GM21619 (cell line): ENCODE results near the gene RPGRIP1L.

ENCODE experiments used
- ATAC-seq: cut with Tn5 transposase; IDR thresholded peaks from one replicate; pipeline ENCODE4 v1.9.1; 2021; ENCODE audit not compliant: unreplicated experiment

RPGRIP1L gene

DNA sequence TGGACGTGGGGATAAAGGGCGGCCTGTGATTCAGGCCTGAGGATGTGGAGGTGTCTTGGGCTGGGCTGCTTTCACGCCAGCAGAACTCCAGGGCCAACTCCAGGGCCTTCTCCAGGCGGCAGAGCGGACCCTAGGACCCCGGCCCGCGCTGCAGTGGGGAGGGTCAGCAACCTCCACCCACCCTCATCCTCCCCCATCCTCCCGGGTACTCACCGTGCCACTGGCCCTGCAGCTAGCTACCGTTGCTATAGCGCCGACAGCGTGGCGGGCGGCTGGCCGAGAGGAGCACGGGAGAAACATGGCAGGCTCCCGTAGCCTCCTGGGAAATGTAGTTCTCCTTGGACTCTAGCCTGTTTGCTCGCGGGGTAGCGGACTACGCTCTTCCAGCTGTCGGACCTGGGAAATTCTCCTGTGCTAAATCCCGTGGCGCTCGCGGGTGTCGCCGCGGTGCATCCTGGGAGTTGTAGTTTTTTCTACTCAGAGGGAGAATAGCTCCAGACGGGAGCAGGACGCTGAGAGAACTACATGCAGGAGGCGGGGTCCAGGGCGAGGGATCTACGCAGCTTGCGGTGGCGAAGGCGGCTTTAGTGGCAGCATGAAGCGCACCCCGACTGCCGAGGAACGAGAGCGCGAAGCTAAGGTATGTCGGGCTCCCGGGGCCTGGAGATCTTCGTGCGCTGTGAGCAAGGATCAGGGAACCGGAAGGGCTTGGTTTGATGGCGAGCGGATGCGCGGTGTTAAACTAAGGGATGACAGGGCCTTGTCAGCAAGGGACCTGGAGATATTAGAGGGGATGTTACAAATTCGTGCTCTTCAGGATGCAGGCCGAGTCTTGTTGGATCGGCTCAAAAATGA is at the start of gene RPGRIP1L, which contains the start of gene FTO:
RPGRIP1L (minus strand) TSS at position 270 of the 855 bp plus-strand sequence. CDS start 3,136 bp downstream, outside the sequence.
FTO (plus strand) TSS at position 567 of the 855 bp plus-strand sequence.
- peak; percentile 99 for ATAC-seq

DNA sequence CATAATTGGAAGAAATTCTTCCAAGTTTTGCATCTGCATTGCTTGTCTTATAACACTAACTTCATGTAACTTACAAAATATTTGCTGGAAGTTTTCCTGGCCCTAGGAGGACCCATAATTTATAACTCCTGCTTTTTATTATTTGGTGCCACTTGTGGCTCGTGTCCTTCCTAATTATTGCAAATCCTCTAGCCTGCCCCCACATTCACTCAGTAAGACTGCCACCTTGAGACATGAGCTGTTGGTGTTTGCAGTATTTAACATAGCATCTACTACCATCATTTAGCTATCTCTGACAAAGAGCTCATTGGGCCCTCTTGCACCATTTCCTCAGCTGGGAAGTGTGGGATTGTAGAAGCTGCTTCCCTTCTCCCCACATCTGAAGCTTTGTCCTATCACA is 49.8 kb upstream of the RPGRIP1L start:
- no peak for ATAC-seq

DNA sequence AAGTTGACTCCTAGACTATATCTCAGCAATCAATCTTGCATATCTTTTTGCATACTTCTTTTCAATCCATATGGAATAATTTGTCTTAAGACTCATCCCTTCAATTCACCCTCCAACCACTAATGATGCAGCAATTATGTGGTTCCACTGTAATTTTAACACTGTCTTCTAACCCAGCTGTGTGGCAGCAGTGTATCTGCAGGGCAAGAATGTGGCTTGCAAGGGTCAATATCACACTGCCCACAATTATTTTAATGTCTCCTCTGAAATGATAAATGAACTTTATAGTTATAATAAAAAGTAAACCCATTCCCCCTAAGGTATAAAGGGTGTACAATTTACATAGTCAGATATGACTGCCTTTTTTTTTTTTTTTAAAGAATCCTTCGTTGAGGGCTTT is 48.9 kb upstream of the RPGRIP1L start:
- no peak for ATAC-seq

DNA sequence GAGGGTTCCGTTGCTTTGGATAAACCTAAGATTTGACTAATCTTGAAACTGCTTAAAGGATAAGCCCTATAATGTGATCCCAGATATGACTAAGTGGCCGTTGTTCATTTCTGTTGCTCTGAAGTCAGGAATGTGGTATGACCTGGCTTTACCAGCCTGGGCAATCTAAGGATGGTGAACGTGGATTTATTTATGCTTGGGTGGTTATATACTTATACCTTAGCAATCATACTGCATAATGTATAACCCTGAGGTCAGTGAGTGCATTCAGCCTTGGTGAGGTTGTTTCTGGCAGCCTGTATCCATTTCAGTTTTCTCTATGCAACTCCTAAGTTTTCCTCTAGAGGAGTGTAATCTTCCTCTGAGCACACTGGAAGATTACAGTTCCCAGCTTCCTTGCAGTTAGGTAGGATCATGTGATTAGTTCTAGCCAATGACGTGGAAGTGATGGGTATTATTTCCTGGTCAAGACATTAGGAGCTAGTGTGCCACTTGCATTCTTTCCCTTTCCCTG is 42.2 kb upstream of the RPGRIP1L start:
- no peak for ATAC-seq

DNA sequence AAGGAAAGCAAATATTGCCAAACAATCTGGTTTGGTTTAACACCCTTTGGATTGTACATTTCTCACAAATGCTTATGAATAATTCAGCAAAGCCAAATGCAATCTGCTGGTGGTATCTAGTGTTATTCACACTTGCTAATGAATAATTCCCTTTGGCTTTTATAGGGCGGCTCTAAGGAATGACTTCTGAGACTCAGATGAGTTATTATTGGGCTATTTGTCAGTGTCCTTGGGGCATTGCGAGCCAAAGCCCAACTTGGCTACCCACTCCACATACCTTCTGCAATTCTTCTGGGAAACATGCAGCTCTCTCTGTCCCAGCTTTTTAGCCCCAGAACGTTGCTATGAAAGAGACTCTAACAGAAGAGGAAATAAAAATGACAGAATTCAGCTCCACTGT is 41.4 kb upstream of the RPGRIP1L start:
- no peak for ATAC-seq

DNA sequence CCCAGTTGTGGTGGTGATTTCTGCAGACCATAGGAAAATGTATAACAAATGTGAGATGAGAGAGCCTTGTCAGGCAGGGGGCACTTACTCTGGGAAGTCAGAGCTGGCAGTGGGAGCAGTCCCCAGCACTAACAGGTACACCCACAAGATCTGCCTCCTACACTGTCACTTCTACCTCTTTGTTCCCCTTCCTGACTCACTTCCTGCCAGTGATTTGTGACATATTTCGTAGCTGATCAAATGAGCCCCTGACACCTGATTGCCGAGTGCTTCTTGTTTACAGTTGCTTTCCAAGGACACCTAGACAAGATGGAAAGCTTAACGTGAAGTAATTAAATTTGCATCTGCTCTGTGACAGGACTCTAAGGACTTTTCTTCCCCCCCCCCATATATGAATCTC is 40.8 kb upstream of the RPGRIP1L start:
- no peak for ATAC-seq

DNA sequence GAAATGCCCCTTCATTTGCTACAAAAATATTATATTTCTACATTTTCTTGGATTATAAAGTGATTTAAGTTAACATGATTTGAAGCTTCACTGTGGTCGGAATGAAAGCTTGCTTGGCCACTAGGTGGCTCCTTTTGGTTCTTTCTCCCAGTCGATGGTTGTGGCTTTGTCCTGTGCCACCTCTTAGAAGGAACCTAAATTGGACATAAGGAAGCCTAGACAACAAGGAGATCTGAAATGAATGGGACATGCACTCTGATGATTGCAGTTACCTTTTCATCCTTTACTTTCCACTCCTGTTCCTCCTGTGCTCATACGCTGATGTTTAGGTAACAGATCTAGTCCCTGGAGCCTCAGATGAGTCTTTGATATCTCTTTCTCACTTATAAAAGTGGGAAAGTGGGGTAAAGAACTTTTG is 39.5 kb upstream of the RPGRIP1L start:
- no peak for ATAC-seq

DNA sequence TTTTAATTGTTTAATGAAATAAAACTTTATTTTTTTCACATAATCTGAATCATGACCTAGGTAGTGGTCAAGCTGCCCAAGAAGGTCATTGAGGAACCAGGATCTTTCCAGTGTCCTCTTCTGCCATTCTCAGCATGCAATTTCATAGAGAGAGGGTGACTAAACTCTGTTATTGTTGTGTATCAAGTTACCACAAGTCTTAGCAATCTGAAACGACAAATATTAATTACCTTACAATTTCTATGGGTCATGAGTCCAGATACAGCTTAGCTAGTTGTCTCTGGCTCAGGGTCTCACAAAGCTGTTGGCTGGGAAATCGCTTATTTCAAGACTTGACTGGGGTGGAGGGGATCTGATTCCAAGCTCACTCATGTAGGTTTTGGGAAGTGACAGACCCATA is 37.9 kb upstream of the RPGRIP1L start:
- ATAC-seq: no peak

DNA sequence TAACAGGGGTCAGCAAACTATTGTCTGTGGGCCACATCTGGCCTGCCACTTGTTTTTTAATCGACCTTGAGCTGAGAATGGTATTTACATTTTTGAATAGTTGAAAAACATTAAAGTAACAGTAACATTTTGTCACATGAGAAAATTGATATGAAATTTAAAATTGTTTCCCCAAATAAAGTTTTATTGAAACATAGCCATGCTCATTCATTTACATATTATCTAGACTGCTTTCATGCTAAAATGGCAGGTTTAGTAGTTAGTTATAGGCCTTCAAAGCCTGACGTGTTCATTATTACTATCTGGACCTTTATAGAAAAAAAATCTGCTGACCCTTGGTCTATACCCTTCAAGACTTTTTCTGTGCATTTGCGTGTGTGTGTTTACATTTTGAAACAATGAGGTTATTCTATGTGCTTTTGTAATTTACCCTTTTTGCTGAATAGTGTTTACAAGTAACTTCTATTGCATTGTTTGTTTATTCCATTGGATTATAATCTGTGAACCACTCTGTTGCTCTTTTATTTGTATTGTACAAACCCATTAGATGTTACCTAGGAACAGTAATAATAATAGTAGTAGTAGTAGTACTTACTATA is 37.4 kb upstream of the RPGRIP1L start:
- ATAC-seq: no peak

DNA sequence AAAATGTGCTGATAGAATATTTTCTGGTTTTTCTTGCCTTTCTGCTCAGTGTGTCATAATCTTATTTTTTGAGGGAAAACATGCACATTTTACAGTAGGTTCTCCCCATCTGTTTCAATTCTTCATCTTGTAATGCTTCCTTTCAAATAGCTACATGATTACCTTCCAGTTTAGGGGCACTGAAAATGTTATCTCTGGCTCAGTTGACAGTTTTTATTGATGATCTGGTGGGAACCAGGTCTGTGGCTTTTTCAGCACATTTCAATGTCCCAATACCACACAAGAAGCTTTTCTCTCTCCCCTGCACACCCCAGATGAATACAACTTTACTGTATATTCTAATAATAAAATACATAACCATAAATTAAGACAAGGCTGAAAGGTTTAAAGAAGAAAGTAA is 36.8 kb upstream of the RPGRIP1L start:
- ATAC-seq: no peak

DNA sequence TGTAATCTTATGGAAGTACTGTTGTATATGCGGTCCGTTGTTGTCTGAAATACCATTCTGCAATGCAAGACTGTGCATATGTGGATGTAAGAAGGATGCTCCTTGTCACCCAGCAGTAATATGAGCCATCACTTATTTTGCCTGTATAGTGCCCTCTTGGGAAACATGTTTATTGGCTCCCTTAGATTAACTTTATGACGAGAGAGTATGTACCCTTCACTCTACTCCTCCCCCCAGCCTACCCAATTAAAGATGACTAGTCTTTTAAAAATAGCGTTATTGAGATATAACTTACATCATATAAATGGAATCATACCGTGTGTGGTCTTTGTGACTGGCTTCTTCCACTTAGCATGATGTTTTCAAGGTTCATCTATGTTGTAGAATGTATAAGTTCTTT is 33.9 kb upstream of the RPGRIP1L start:
- no peak for ATAC-seq

DNA sequence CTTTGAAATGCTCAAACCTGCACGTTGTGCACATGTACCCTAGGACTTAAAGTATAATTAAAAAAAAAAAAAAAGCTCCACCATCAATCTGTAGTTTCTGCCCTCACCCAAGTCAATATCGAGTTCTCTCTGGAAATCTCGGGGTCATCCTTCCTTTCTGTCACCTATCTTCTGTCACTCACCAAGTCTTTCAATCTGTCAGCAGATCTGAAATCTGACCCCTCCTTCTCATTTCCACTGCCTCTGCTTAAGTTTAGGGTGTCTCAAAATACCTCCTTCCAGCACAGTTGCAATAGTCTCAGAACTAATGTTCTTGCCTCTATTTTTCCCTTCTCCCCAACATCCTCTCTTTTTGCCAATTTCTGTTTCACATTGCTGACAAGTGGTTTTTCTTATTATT is 32.6 kb upstream of the RPGRIP1L start:
- ATAC-seq: no peak

DNA sequence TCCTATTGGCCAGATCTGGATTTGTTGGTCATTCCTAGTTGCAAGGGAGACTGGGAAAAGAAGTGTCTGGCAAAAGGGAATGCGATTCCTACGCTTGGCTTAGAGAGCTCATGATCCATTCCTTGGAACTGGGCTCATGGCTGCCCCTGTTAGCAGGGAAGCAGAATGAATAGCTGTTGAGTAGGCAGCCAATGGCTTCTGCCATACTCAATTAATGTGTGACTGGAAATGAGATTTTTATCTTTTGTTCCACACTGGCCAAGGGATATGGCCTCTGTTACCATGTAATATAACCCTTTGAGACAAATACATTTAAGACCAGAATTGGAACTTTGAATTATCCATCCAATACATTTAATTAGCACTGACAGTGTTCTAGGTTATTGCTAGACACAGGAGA is 31.2 kb upstream of the RPGRIP1L start:
- ATAC-seq: no peak

DNA sequence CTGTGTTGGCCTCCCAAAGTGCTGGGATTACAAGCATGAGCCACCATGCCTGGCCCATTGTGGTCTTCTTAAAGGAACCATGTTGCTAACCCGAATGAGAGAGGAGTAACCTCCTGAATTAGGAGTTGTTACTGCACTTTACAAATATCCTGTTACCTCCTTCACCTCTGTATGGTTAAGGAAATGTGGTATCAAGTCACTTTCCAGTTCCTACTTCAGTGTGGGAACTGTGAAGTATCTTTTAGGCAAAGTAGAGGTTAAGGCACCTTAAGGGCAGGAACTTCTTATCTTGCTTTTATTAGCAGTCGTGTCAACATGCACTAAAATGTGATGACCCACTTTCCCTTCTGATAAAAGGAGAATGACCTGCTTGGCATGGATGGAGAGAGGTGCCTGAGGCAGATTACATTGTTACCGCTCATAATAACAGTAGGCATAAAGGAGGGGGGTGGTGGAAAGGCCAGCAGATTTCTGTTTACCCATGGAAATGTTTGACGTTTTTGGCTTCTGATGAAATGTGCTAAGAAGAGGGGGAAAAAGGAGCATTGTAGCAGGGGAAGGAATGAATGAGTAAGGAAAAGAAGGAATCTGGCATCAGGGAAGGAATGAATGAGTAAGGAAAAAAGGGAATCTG is 28.8 kb upstream of the RPGRIP1L start:
- ATAC-seq: no peak

DNA sequence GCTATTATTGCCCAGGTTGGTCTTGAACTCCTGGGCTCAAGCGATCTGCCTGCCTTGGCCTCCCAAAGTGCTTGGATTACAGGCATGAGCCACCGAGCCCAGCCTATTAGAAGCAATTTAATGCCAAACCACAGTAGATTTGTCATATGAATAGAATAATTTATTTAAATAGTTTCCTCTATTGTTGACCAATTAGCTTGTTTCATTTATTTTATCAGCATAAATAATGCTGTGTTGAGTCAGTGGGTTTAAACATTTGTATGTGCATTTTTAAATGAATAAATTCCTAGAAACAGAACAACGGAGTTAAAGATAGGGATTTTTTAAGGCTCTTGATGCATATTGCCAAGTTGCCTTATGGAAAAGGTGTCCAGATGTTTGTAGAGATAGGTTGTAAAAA is 27.0 kb upstream of the RPGRIP1L start:
- ATAC-seq: no peak

DNA sequence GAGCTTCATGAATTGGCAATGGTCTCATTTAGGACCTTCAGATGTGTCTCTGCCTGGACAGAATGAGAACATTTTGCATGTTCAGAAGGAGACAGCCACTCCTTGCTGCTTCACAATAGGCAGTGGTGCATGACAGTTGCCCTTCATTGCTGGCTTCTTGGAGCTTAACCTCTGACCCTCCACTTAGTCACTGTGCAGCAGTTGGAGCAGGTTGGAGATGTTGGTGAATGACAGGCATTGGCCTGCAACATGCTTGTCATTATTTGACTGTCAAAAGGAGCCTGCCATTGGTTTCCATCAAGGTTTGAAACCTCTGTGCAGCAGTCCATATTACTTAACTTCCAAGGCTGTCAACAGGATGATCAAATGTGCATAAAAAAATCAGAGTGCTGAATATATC is 23.0 kb upstream of the RPGRIP1L start:
- ATAC-seq: no peak

DNA sequence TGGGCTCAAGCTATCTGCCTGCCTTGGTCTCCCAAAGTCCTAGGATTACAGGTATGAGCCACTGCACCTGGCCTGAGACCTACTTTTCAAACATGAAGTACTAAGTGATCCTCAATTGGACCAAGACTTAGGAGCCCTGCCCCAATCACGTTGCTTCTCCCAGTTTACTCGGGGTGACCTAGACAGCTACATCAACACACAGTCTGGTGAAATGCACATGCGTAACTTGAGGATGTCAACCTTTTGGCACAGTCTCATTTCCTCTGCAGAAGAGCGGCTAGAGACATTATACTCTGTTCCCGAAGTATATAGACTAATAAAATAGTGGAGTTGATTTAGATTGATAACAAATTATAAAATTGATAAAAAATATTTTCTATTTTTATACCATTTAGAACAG is 17.4 kb upstream of the RPGRIP1L start:
- ATAC-seq: no peak

DNA sequence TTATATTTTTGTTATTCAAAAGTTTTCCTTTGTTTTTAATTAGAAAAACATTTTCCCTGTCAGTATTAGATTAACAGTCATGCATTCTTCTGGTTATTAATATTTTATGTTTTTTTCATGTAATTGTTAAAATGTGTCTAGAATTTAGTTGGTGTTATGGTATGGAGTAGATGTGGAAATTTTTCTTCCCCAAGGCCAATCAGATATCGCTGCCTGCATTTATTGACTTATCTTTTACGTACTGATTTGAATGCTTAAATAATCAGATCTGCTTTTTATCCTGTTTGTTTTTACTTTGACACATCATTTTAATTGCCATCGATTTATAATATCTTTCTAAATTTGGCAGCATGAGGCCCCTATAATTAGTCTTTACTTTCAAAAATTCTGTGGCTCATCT is 13.9 kb upstream of the RPGRIP1L start:
- no peak for ATAC-seq

DNA sequence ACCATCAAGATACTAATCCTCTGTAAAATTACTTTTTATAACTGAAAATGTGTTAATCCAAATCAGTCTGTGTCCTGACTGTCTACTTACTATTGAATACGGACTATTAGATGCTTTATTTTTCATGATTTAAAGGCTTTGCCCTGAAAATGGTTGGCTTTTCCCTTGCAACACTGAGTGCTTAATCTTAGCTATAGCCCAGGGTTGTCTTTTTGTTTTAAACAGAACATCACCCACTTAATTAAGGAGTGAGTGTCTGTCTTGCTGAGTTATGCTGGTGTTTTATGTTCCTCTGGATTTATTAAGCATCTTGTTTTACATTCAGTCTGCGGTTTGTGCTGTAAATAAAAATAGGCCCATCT is 11.3 kb upstream of the RPGRIP1L start:
- ATAC-seq: no peak

DNA sequence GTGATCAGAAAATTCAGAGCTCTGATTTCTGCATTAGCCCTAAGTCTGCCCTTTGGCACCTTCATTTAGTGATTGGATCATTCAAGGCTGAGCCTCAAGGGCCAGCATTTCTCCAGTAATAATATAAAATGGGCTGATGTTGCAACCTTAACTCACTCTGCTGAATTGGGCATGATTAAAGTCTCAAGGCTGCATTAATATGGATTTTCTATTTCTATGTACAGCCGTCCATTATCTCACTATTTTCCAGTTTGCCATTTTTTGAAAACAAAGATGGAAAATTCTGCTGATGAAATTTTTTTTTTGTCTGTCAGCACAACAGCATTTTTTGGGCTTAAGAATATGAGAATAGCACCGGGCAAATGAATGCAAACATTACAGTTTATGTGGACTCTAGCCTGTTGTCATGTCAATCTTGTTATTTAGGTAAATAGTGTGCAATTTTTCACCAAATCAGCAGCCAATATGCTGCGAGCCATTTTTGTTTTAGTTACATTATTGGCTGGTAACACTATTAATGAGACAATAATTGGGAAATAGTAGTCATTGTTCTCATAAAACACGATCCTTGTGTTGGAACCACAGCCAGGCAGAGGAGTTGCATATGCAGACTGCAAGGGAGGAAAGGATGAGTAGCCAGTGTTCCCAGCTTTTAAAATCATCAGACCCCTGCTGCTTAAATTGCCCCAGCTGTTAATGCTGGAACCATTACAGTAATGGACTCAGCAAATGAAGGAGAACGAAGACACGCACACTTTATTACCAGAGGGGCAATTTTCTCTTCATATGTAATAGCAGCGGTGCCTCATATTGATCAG is 10.8 kb upstream of the RPGRIP1L start:
- ATAC-seq: no peak
